Mesenchymal stem cell (in vitro differentiated cells and primary cell): ENCODE measurements around the gene HNF1B.

ENCODE experiments used
- DNase-seq: peaks from one replicate; pipeline ENCODE4 v3.0.0-alpha.2; 2013
- H2AFZ ChIP-seq: one replicate; pipeline ENCODE4 v1.6.1; 2013; ENCODE audit warnings: low read depth, mild to moderate bottlenecking, control low read depth, inconsistent platforms, low read length, moderate library complexity
- H2AK5ac ChIP-seq: 2 replicates; pipeline ENCODE4 v1.6.1; 2013; ENCODE audit warnings: low read length, moderate library complexity, mild to moderate bottlenecking, inconsistent platforms; ENCODE audit not compliant: severe bottlenecking
- H2BK120ac ChIP-seq: one replicate; pipeline ENCODE4 v1.6.1; 2013; ENCODE audit warnings: low read depth, mild to moderate bottlenecking, inconsistent platforms, low read length, moderate library complexity
- H2BK12ac ChIP-seq, 2 experiments: one replicate each; pipeline ENCODE4 v1.6.1; 2013; ENCODE audit warnings: inconsistent platforms in 2 of 2, low read length in 2 of 2, mild to moderate bottlenecking in 2 of 2, moderate library complexity in 2 of 2, control low read depth in 1 of 2
- H2BK15ac ChIP-seq: one replicate; pipeline ENCODE4 v1.6.1; 2013; ENCODE audit warnings: mild to moderate bottlenecking, low read depth, inconsistent platforms; ENCODE audit not compliant: poor library complexity, severe bottlenecking
- H2BK5ac ChIP-seq: 2 replicates; pipeline ENCODE4 v1.6.1; 2013; ENCODE audit warnings: low read depth, mild to moderate bottlenecking, low read length, control low read depth, inconsistent platforms; ENCODE audit not compliant: poor library complexity, severe bottlenecking
- H3K14ac ChIP-seq, 2 experiments: one replicate each; pipeline ENCODE4 v1.6.1; 2013; ENCODE audit warnings: inconsistent platforms in 2 of 2, low read length in 2 of 2, control low read depth in 1 of 2, mild to moderate bottlenecking in 1 of 2, moderate library complexity in 1 of 2
- H3K18ac ChIP-seq, 2 experiments: one replicate each; pipeline ENCODE4 v1.6.1; 2013; ENCODE audit warnings: inconsistent platforms in 2 of 2, low read length in 2 of 2, control low read depth in 1 of 2, low read depth in 1 of 2, mild to moderate bottlenecking in 1 of 2
- H3K23ac ChIP-seq, 2 experiments: one replicate each; pipeline ENCODE4 v1.6.1; 2013; ENCODE audit warnings: inconsistent platforms in 2 of 2, low read length in 2 of 2, mild to moderate bottlenecking in 2 of 2, moderate library complexity in 2 of 2, control low read depth in 1 of 2
- H3K27ac ChIP-seq: 2 replicates; pipeline ENCODE4 v1.5.1; 2013; ENCODE audit warnings: mild to moderate bottlenecking, moderate library complexity, low read length, control low read depth, inconsistent platforms; ENCODE audit not compliant: poor library complexity, severe bottlenecking
- H3K27me3 ChIP-seq, 2 experiments: 2 replicates each; pipeline versions ENCODE4 v1.6.1 to v1.7.0; 2013; ENCODE audit warnings: low read length in 2 of 2, mild to moderate bottlenecking in 2 of 2, moderate library complexity in 2 of 2, control low read depth in 1 of 2, inconsistent platforms in 1 of 2; ENCODE audit not compliant: control insufficient read depth in 1 of 2, insufficient read depth in 1 of 2
- H3K36me3 ChIP-seq, 2 experiments: 2 replicates each; pipeline versions ENCODE4 v1.6.1 to v1.7.0; 2013; ENCODE audit warnings: low read length in 2 of 2, control low read depth in 1 of 2, inconsistent platforms in 1 of 2, low read depth in 1 of 2, mild to moderate bottlenecking in 1 of 2; ENCODE audit not compliant: insufficient read depth in 2 of 2, control insufficient read depth in 1 of 2
- H3K4ac ChIP-seq, 2 experiments: one replicate each; pipeline ENCODE4 v1.6.1; 2013; ENCODE audit warnings: inconsistent platforms in 2 of 2, low read length in 2 of 2, mild to moderate bottlenecking in 2 of 2, moderate library complexity in 2 of 2, control low read depth in 1 of 2, low read depth in 1 of 2
- H3K4me1 ChIP-seq: 2 replicates; pipeline ENCODE4 v1.6.1; 2013; ENCODE audit warnings: low read depth, low read length, control low read depth; ENCODE audit not compliant: control insufficient read depth, insufficient read depth
- H3K4me2 ChIP-seq: 2 replicates; pipeline ENCODE4 v1.6.1; 2013; ENCODE audit warnings: low read length, mild to moderate bottlenecking, inconsistent platforms; ENCODE audit not compliant: poor library complexity, severe bottlenecking
- H3K4me3 ChIP-seq, 2 experiments: 2 replicates each; pipeline versions ENCODE4 v1.5.1 to v1.7.0; 2013; ENCODE audit warnings: low read length in 2 of 2, mild to moderate bottlenecking in 2 of 2, control low read depth in 1 of 2, low read depth in 1 of 2; ENCODE audit not compliant: insufficient read depth in 1 of 2
- H3K79me1 ChIP-seq: replicated peaks from 2 replicates; pipeline ENCODE4 v1.6.1; 2013; ENCODE audit warnings: mild to moderate bottlenecking, control low read depth, low read length, inconsistent platforms; ENCODE audit not compliant: poor library complexity, severe bottlenecking
- H3K9ac ChIP-seq: 2 replicates; pipeline ENCODE4 v1.7.0; 2013; ENCODE audit warnings: mild to moderate bottlenecking, low read length, moderate library complexity
- H3K9me3 ChIP-seq: 2 replicates; pipeline ENCODE4 v1.7.0; 2013; ENCODE audit warnings: mild to moderate bottlenecking, low read length; ENCODE audit not compliant: control insufficient read depth
- H4K8ac ChIP-seq: one replicate; pipeline ENCODE4 v1.6.1; 2013; ENCODE audit warnings: inconsistent platforms, mild to moderate bottlenecking, low read length, moderate library complexity
- H4K91ac ChIP-seq: one replicate; pipeline ENCODE4 v1.6.1; 2013; ENCODE audit warnings: mild to moderate bottlenecking, low read length, inconsistent platforms
- WGBS: methylation state at CpG from one replicate; pipeline ENCODE4 v1.1.7; 2013; ENCODE audit warnings: mixed read lengths; 5-methylcytosine and 5-hydroxymethylcytosine counted together

HNF1B gene

GRCh38 chr17:37750292-37750691 lies 5.4 kb upstream of the HNF1B start:
- Histone ChIP-seq H2BK15ac (no peak overlapping the region), H3K14ac (no peak overlapping the region), H3K23ac (no peak overlapping the region), H2BK120ac (no peak overlapping the region), H2AFZ (no peak overlapping the region), H3K4ac (no peak overlapping the region), H3K36me3 (no peaks in the 10 kb centered on the region), H2BK5ac (no peak overlapping the region), H4K91ac (no peak overlapping the region), H4K8ac (no peak overlapping the region), H2AK5ac (no peak overlapping the region), H3K9ac (no peak overlapping the region), H3K18ac (no peak overlapping the region), H3K4me3 (no peak overlapping the region), H3K4me1 (peaks cover 20% of the 10 kb centered on the region), H2BK12ac (no peak overlapping the region), H3K9me3 (no peaks in the 10 kb centered on the region), H3K79me1 (peaks cover 7% of the 10 kb centered on the region), H3K4me2 (no peak overlapping the region), H3K27me3 (peaks cover 0 to 64% of the 10 kb centered on the region in 2 experiments), H3K27ac (peak overlapping the region; percentile 90)
- WGBS, result no CpG with 5 or more reads among the region's 5 CpGs
- no peak for DNase-seq

GRCh38 chr17:37747222-37747621 lies 2.4 kb upstream of the HNF1B start:
- no peak for DNase-seq
- no peak overlapping the region for H3K14ac ChIP-seq

GRCh38 chr17:37746617-37747016 lies 1.8 kb upstream of the HNF1B start:
- Histone ChIP-seq H2BK15ac (no peak overlapping the region), H3K4ac (no peak overlapping the region), H2BK5ac (peak overlapping the region; percentile 15), H4K91ac (no peak overlapping the region), H3K79me1 (no peaks in the 10 kb centered on the region), H3K27me3 (peaks cover 0 to 84% of the 10 kb centered on the region in 2 experiments), H4K8ac (no peak overlapping the region), H3K4me3 (peak overlapping the region in 1 of 2 experiments; percentile 52), H3K27ac (peak overlapping the region; percentile 88), H2BK120ac (no peak overlapping the region), H3K18ac (no peak overlapping the region), H3K14ac (no peak overlapping the region), H3K4me1 (peaks cover 3% of the 10 kb centered on the region), H3K36me3 (peaks cover 0 to 17% of the 10 kb centered on the region in 2 experiments), H2AK5ac (peak overlapping the region; percentile 82), H2AFZ (no peak overlapping the region), H3K9ac (no peak overlapping the region), H3K23ac (peak overlapping the region in 1 of 2 experiments; percentile 52), H3K4me2 (peak overlapping the region; percentile 90), H2BK12ac (no peak overlapping the region), H3K9me3 (no peaks in the 10 kb centered on the region)
- no peak for DNase-seq
- WGBS, result no CpG with 5 or more reads among the region's 2 CpGs

More at GRCh38 chr17:37747222-37747621, 2.4 kb upstream of the HNF1B start:
- H3K9me3 ChIP-seq, result no peaks in the 10 kb centered on the region
- no peak overlapping the region for H3K23ac ChIP-seq
- H3K9ac ChIP-seq, result no peak overlapping the region
- peaks cover 8% of the 10 kb centered on the region for H3K4me1 ChIP-seq
- H3K4ac ChIP-seq, result no peak overlapping the region
- no peak overlapping the region for H2BK5ac ChIP-seq
- H3K27ac ChIP-seq, result peak overlapping the region; percentile 88
- no peak overlapping the region for H3K4me3 ChIP-seq
- no peak overlapping the region for H2BK15ac ChIP-seq
- no peak overlapping the region for H2AK5ac ChIP-seq
- peaks cover 0 to 12% of the 10 kb centered on the region in 2 experiments for H3K36me3 ChIP-seq
- H4K8ac ChIP-seq, result no peak overlapping the region
- H3K18ac ChIP-seq, result no peak overlapping the region
- no peak overlapping the region for H2AFZ ChIP-seq
- H2BK12ac ChIP-seq, result no peak overlapping the region
- H4K91ac ChIP-seq, result no peak overlapping the region
- peaks cover 0 to 80% of the 10 kb centered on the region in 2 experiments for H3K27me3 ChIP-seq
- no peak overlapping the region for H2BK120ac ChIP-seq
- H3K4me2 ChIP-seq, result peak overlapping the region; percentile 90
- no peaks in the 10 kb centered on the region for H3K79me1 ChIP-seq
- 46% methylated on average over 2 of the region's 2 CpGs for WGBS

DNA sequence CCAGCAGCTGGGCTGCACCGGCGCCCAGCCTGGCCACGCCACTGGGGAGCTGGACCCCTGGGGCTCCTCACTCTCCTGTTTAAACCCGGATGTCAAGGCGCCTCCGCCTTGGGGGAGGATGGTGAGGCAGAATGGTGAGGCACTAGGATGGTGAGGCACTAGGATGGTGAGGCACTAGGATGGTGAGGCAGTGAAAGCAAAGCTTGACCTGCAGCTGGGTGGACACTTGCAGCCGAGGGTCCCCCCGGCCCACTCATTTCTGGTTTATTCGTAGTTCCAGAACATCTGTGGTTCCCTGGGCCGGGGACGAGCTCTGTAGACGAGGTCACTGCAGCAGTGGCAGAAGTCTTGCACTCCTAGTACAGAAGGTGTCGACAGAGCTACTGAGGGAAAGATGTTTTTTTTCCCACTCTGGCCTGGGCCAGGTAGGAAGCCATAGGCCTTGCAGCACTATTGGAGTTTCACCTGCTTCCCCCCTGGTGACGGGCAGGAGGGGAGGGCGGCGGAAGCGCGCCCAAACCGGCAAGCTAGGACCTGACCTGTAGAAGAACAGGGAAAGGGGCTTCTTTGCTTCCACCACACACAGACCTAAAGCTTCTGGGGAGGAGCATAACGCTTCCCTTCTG lies 1.1 kb upstream of the HNF1B start:
- peaks cover 0 to 86% of the 10 kb centered on the region in 2 experiments for H3K27me3 ChIP-seq
- 25% methylated on average over 16 of the region's 20 CpGs for WGBS
- H3K36me3 ChIP-seq, result peaks cover 0 to 17% of the 10 kb centered on the region in 2 experiments

More for the DNA sequence above, 1.1 kb upstream of the HNF1B start:
- no peak overlapping the region for H4K91ac ChIP-seq
- peaks cover 2% of the 10 kb centered on the region for H3K4me1 ChIP-seq
- peak overlapping the region; percentile 53 for H2BK5ac ChIP-seq
- no peaks in the 10 kb centered on the region for H3K9me3 ChIP-seq
- H3K4ac ChIP-seq, result no peak overlapping the region
- no peak overlapping the region for H2AFZ ChIP-seq
- no peak overlapping the region for H3K18ac ChIP-seq
- no peak overlapping the region for H3K9ac ChIP-seq
- no peak overlapping the region for H2BK120ac ChIP-seq
- no peak overlapping the region for H3K14ac ChIP-seq
- DNase-seq, result no peak
- no peak overlapping the region for H2BK12ac ChIP-seq
- peak overlapping the region; percentile 88 for H3K27ac ChIP-seq
- no peak overlapping the region for H2BK15ac ChIP-seq
- H3K4me2 ChIP-seq, result peak overlapping the region; percentile 90
- H3K23ac ChIP-seq, result no peak overlapping the region
- H4K8ac ChIP-seq, result no peak overlapping the region
- peak overlapping the region; percentile 62 for H2AK5ac ChIP-seq
- H3K79me1 ChIP-seq, result no peaks in the 10 kb centered on the region
- peak overlapping the region in 1 of 2 experiments; percentile 88 for H3K4me3 ChIP-seq
